Panc1 (cell line): ENCODE data around the gene PRTFDC1. TPM values are rescaled to one million over a fixed set of nuclear protein-coding genes. Genes with fewer than 3 reads are reported as not detected.

Source experiments
- ATAC-seq: fragments of 200-7000 bp; cut with Tn5 transposase; 2 replicates; pipeline ENCODE4 v1.9.1; 2020; ENCODE audit warnings: mild to moderate bottlenecking, moderate library complexity
- Bru-seq: library from RNA; stranded (reverse); fragments of 400-500 nt; gene quantifications from one replicate; lab custom pipeline; 2021; lab: Mats Ljungman, UMichigan
- BruChase-seq, 2 experiments: library from RNA; stranded (reverse); fragments of 400-500 nt; gene quantifications; one replicate each; lab custom pipeline; 2021; lab: Mats Ljungman, UMichigan
- BruUV-seq: library from RNA; stranded (reverse); fragments of 400-500 nt; replicated peaks from 2 replicates; lab custom pipeline; 2021; lab: Mats Ljungman, UMichigan
- CTCF ChIA-PET: fragments of 300-600 bp; sonication (Branson Sonifier 250); formaldehyde crosslinking; loops from one replicate; lab custom pipeline; 2022; ENCODE audit warnings: antibody characterized with exemption; lab: Charles Lee
- POLR2A ChIA-PET: fragments of 300-600 bp; sonication (Branson Sonifier 250); formaldehyde crosslinking; loops from one replicate; lab custom pipeline; 2022; ENCODE audit warnings: antibody characterized with exemption; lab: Charles Lee
- DNase-seq: peaks from one replicate; pipeline ENCODE4 v3.0.0-alpha.2; 2010; ENCODE audit warnings: low read depth, low spot score
- H3K27ac ChIP-seq: 2 replicates; pipeline ENCODE4 v1.5.1; 2011; ENCODE audit warnings: mild to moderate bottlenecking, low read length, inconsistent platforms
- H3K27me3 ChIP-seq: fragments of 200-500 bp; sonication (Bioruptor generic); 2 replicates; pipeline ENCODE4 v1.6.0; 2014; ENCODE audit warnings: low read length, inconsistent platforms; ENCODE audit not compliant: control insufficient read depth, insufficient read depth
- H3K36me3 ChIP-seq: fragments of 200-500 bp; sonication (Bioruptor generic); 2 replicates; pipeline ENCODE4 v1.5.1; 2014; ENCODE audit warnings: inconsistent platforms, mild to moderate bottlenecking, low read length, moderate library complexity; ENCODE audit not compliant: control insufficient read depth, insufficient read depth
- H3K4me1 ChIP-seq: 2 replicates; pipeline ENCODE4 v1.5.1; 2011; ENCODE audit warnings: inconsistent platforms, mild to moderate bottlenecking, low read length, moderate library complexity; ENCODE audit not compliant: control insufficient read depth, insufficient read depth
- H3K4me3 ChIP-seq, 2 experiments: 2 replicates each; pipeline ENCODE4 v1.5.1; 2011 to 2012; ENCODE audit warnings: low read depth in 2 of 2, low read length in 2 of 2, mild to moderate bottlenecking in 2 of 2, inconsistent platforms in 1 of 2, moderate library complexity in 1 of 2
- H3K9me3 ChIP-seq: fragments of 200-500 bp; sonication (Bioruptor generic); 2 replicates; pipeline ENCODE4 v1.5.1; 2014; ENCODE audit warnings: low read depth, mild to moderate bottlenecking, inconsistent platforms, low read length, moderate library complexity; ENCODE audit not compliant: control insufficient read depth, insufficient read depth
- CTCF ChIP-seq: fragments of 450-650 bp; IDR thresholded peaks from 2 replicates; pipeline ENCODE4 v1.5.1; 2017; ENCODE audit warnings: mild to moderate bottlenecking
- POLR2AphosphoS5 ChIP-seq: IDR thresholded peaks from 2 replicates; pipeline ENCODE4 v1.6.1; 2012; ENCODE audit warnings: mild to moderate bottlenecking, low read depth, low read length, moderate library complexity
- REST ChIP-seq, 2 experiments: IDR thresholded peaks; 2 replicates each; pipeline ENCODE4 v1.6.1; 2011 to 2012; ENCODE audit warnings: low read depth in 2 of 2, control low read depth in 1 of 2, low read length in 1 of 2, mild to moderate bottlenecking in 1 of 2, moderate library complexity in 1 of 2; ENCODE audit not compliant: insufficient read depth in 1 of 2
- SIN3A ChIP-seq: IDR thresholded peaks from 2 replicates; pipeline ENCODE4 v1.6.1; 2012; ENCODE audit warnings: low read depth, mild to moderate bottlenecking, low read length, moderate library complexity, borderline replicate concordance; ENCODE audit not compliant: insufficient read depth
- TCF7L2 ChIP-seq: IDR thresholded peaks from 2 replicates; pipeline ENCODE4 v1.6.1; 2011; ENCODE audit warnings: mild to moderate bottlenecking, low read depth, low read length, inconsistent platforms
- in situ Hi-C: cut with HindIII; loops from 2 replicates; pipeline ENCODE4 v1.10.0; 2016; ENCODE audit warnings: low sequenced_read_pairs, low pct_unique_long_range_greater_than_20kb
- intact Hi-C: fragments of 100-400 bp; cut with micrococcal nuclease; formaldehyde crosslinking; loops from one replicate; pipeline ENCODE4 v1.10.0; 2022; ENCODE audit not compliant: unreplicated experiment
- long read RNA-seq: library from polyadenylated mRNA; unstranded; transcript quantifications from one replicate; pipeline ENCODE4 v2.0.0, GENCODE V29; 2021; ENCODE audit not compliant: unreplicated experiment
- polyA plus RNA-seq: library from polyadenylated mRNA; unstranded; fragments of >200 nt; gene quantifications from one replicate; pipeline ENCODE4 v1.2.1, GENCODE V29; 2012; ENCODE audit warnings: missing spikeins; ENCODE audit not compliant: insufficient read length
- total RNA-seq: library from RNA; stranded (reverse); gene quantifications from one replicate; pipeline ENCODE4 v1.2.1, GENCODE V29; 2021; ENCODE audit not compliant: unreplicated experiment

The PRTFDC1 gene
- total RNA-seq (3.0 TPM), Bru-seq, nascent RNA (percentile 45 among the genes with signal in this experiment), BruChase-seq, experiment 1, labeled RNA remaining after a 2-hour chase (percentile 38 among the genes with signal in this experiment), BruChase-seq, experiment 2, labeled RNA remaining after a 6-hour chase (percentile 39 among the genes with signal in this experiment)
- polyA plus RNA-seq = 3.5 TPM
- long read RNA-seq, partial matches to known transcripts = 1 of 5 reads
- long read RNA-seq, other reads (novel, unspliced or antisense) = 4 of 5 reads

- DNase-seq (no peak), ATAC-seq (peak; percentile 81)
- H3K27ac ChIP-seq = peak within 1 kb of the TSS; percentile 77
- TF ChIP-seq REST (IDR thresholded peaks at IDR 0.05; ENCODE audit: insufficient read depth in 1 of 2, low read depth in 2 of 2, low read length in 1 of 2) = no peak
- TF ChIP-seq CTCF = no peak
- TF ChIP-seq POLR2AphosphoS5 = no peak
- no peak for TF ChIP-seq TCF7L2
- TF ChIP-seq SIN3A = no peak
- intact Hi-C loops (loop anchor here (5.0 to 10.0 kb wide), 2 partner anchors 227 to 310 kb away; partner anchors contain the start of gene ARHGAP21), in situ Hi-C loops (no loop called here)
- peak within 1 kb of the TSS; percentile 46 to 61 for H3K4me3 ChIP-seq
- CTCF ChIA-PET = no interaction called here
- POLR2A ChIA-PET = no interaction called here
- BruUV-seq = no TSS peak
- H3K27me3 ChIP-seq = no peaks in the 10 kb centered on the region
- peaks cover 13% of the 10 kb centered on the region for H3K4me1 ChIP-seq
- no peaks in the 10 kb centered on the region for H3K36me3 ChIP-seq
- H3K9me3 ChIP-seq = no peaks in the 10 kb centered on the region
Observed at GRCh38 chr10:24952143-24952706, at the start of gene PRTFDC1. Gene PRTFDC1, minus strand, starts transcription at chr10:24952606. Its CDS starts 31 bp downstream, at chr10:24952575.

GRCh38 chr10:24998044-24998443, 45.6 kb upstream of the PRTFDC1 start:
- Histone ChIP-seq H3K9me3 (no peaks in the 10 kb centered on the region), H3K36me3 (no peaks in the 10 kb centered on the region; the same call in 1 of the 2 replicates), H3K4me3 (no peak overlapping the region), H3K4me1 (no peaks in the 10 kb centered on the region), H3K27ac (no peak overlapping the region), H3K27me3 (no peaks in the 10 kb centered on the region)
- no TSS peak for BruUV-seq
- intact Hi-C loops = loop anchor here (10.0 kb wide), 1 partner anchor 353 kb away; no protein-coding TSS in a partner anchor
- ATAC-seq (no peak), DNase-seq (no peak)
- TF ChIP-seq POLR2AphosphoS5 (no peak), TCF7L2 (no peak), SIN3A (no peak)
- ChIA-PET CTCF (no interaction called here), POLR2A (interaction anchor here (0.6 kb wide), 1 partner anchor 14 kb away, joined by 4 read pairs; no protein-coding TSS in a partner anchor)
- in situ Hi-C loops = no loop called here
